ENCODE results near the gene EPS15.
"Not testable (repeated sequence)": the region's sequence is repeated elsewhere in the genome, so short reads cannot be mapped to it uniquely, and the experiment has no call there.

GRCh38 chr1:51437391-51437790 is 81.7 kb downstream of the EPS15 start:
- not testable (repeated sequence) for TF ChIP-seq ZBTB33 (CRISPR knock-in tag; IDR thresholded peaks at IDR 0.05); IKZF1 (IDR thresholded peaks at IDR 0.05); ZNF460 (CRISPR knock-in tag; IDR thresholded peaks at IDR 0.05; ENCODE audit: borderline replicate concordance); POLR2AphosphoS5 (IDR thresholded peaks at IDR 0.05; ENCODE audit: low read depth, low read length); ZNF547 (CRISPR knock-in tag; IDR thresholded peaks at IDR 0.05); ZNF414 (CRISPR knock-in tag; IDR thresholded peaks at IDR 0.05); ZMAT3 (CRISPR knock-in tag; conservative IDR thresholded peaks at IDR 0.05); POLR2A (IDR thresholded peaks at IDR 0.05; ENCODE audit: insufficient read depth in 1 of 2, low read depth in 2 of 2, low read length in 2 of 2); FOXK2 (IDR thresholded peaks at IDR 0.05)
